Testis (tissue), 3 donors: Measurements from ENCODE around the gene STAG1. TPM values are rescaled to one million over a fixed set of nuclear protein-coding genes. Genes with fewer than 3 reads are reported as not detected.
"Not testable (repeated sequence)": the region's sequence is repeated elsewhere in the genome, so short reads cannot be mapped to it uniquely, and the experiment has no call there.

Source experiments
- DNase-seq: peaks from one replicate; pipeline ENCODE4 v3.0.0-alpha.2; 2019
- H3K27ac ChIP-seq, 2 donors: fragments of 200-600 bp; sonication (generic); one replicate each; pipeline ENCODE4 v1.5.1; 2019
- H3K27me3 ChIP-seq: fragments of 200-600 bp; sonication (generic); one replicate; pipeline ENCODE4 v1.5.1; 2019
- H3K36me3 ChIP-seq: fragments of 200-600 bp; sonication (generic); one replicate; pipeline ENCODE4 v1.5.1; 2017; ENCODE audit warnings: low read depth; ENCODE audit errors: missing control alignments
- H3K4me1 ChIP-seq: fragments of 200-600 bp; sonication (generic); one replicate; pipeline ENCODE4 v1.5.1; 2019
- H3K4me3 ChIP-seq, 2 donors: fragments of 200-600 bp; sonication (generic); one replicate each; pipeline ENCODE4 v1.5.1; 2017 to 2019
- H3K9me3 ChIP-seq: fragments of 200-600 bp; sonication (generic); one replicate; pipeline ENCODE4 v1.5.1; 2017
- CTCF ChIP-seq, 3 experiments: fragments of 450-650 bp in 2 of 3; fragments of 200-600 bp in 1 of 3; sonication (generic) in 1 of 3; IDR thresholded peaks; one replicate each; pipeline ENCODE4 v1.5.1; 2016 to 2019; ENCODE audit warnings: antibody characterized with exemption in 3 of 3, mild to moderate bottlenecking in 2 of 3, moderate library complexity in 1 of 3
- POLR2A ChIP-seq: fragments of 450-650 bp; IDR thresholded peaks from one replicate; pipeline ENCODE4 v1.6.1; 2017; ENCODE audit warnings: antibody characterized with exemption, mild to moderate bottlenecking, moderate library complexity
- WGBS, 2 donors: methylation state at CpG; one replicate each; pipeline ENCODE4 v1.1.5; 2018; 5-methylcytosine and 5-hydroxymethylcytosine counted together
- intact Hi-C: fragments of 100-400 bp; cut with DNase I; formaldehyde crosslinking; loops from one replicate; pipeline ENCODE4 v1.15.1; 2023; ENCODE audit warnings: low total_unique reads
- polyA plus RNA-seq: library from polyadenylated mRNA; stranded (reverse); fragments of 350-450 nt; fragmentation: Illumina TruSeq; extraction: RNeasy Lipid Tissue Mini Kit (QIAGEN cat#74804); gene quantifications from one replicate; pipeline ENCODE4 v1.2.3, GENCODE V29; 2014; ENCODE audit warnings: low read depth, low replicate concordance; ENCODE audit not compliant: insufficient read depth
- total RNA-seq, 2 donors: library from RNA; depleted of rRNA; stranded (reverse); fragments of >200 nt; gene quantifications; one replicate each; pipeline ENCODE4 v1.2.3, GENCODE V29; 2016

Gene STAG1
- total and polyA plus RNA-seq, 3 donors from 2014 or later, result 14.3 to 45.3 (median 40.2) TPM

GRCh38 chr3:136752422-136753325 lies 496 bp upstream of the STAG1 start:
- Histone ChIP-seq H3K4me3 (peak overlapping the region; percentile 90 to 94), H3K27ac (peak overlapping the region; percentile 99 to 100), H3K36me3 (no peaks in the 10 kb centered on the region), H3K27me3 (no peaks in the 10 kb centered on the region), H3K9me3 (no peaks in the 10 kb centered on the region), H3K4me1 (peaks cover 32% of the 10 kb centered on the region)
- WGBS, 2 donors, result 0 to 1% methylated on average over 25 to 43 of the region's 73 CpGs
- intact Hi-C loops, result loop anchor here (5.0 to 10.0 kb wide), 3 partner anchors 262 to 675 kb away; no protein-coding TSS in a partner anchor
- TF ChIP-seq POLR2A, result peak; percentile 77
- TF ChIP-seq CTCF (IDR thresholded peaks at IDR 0.05), result peak in 1 of 3 experiments; percentile 100
- DNase-seq, result peak; percentile 99

- H3K9me3 ChIP-seq, result no peaks in the 10 kb centered on the region
- WGBS, 2 donors, result 0 to 1% methylated on average over 9 to 57 of the region's 97 CpGs
- intact Hi-C loops, result loop anchor here (5.0 to 10.0 kb wide), 3 partner anchors 263 to 674 kb away; no protein-coding TSS in a partner anchor
Observed at GRCh38 chr3:136751316-136752171, 634 bp downstream of the STAG1 start.

GRCh38 chr3:136750897-136751315 lies 1.3 kb downstream of the STAG1 start:
- H3K4me3 ChIP-seq, result peak overlapping the region; percentile 90 to 94
- H3K4me1 ChIP-seq, result peaks cover 32% of the 10 kb centered on the region
- H3K36me3 ChIP-seq, result no peaks in the 10 kb centered on the region
- TF ChIP-seq CTCF (IDR thresholded peaks at IDR 0.05), result no peak
- no peak for TF ChIP-seq POLR2A
- no peak for DNase-seq
- 0 to 1% methylated on average over 9 of the region's 9 CpGs for WGBS, 2 donors
- intact Hi-C loops, result loop anchor here (5.0 to 10.0 kb wide), 3 partner anchors 264 to 674 kb away; no protein-coding TSS in a partner anchor
- H3K9me3 ChIP-seq, result no peaks in the 10 kb centered on the region
- no peaks in the 10 kb centered on the region for H3K27me3 ChIP-seq
- peak overlapping the region; percentile 99 to 100 for H3K27ac ChIP-seq

More at GRCh38 chr3:136751316-136752171, 634 bp downstream of the STAG1 start:
- peak overlapping the region; percentile 90 to 94 for H3K4me3 ChIP-seq
- no peaks in the 10 kb centered on the region for H3K36me3 ChIP-seq
- peaks cover 32% of the 10 kb centered on the region for H3K4me1 ChIP-seq
- no peaks in the 10 kb centered on the region for H3K27me3 ChIP-seq
- H3K27ac ChIP-seq, result peak overlapping the region; percentile 99 to 100
- DNase-seq, result peak; percentile 83
- no peak for TF ChIP-seq CTCF (IDR thresholded peaks at IDR 0.05)
- TF ChIP-seq POLR2A, result no peak

- peak overlapping the region; percentile 99 to 100 for H3K27ac ChIP-seq
- 2 to 3% methylated on average over 8 of the region's 8 CpGs for whole genome bisulfite sequencing, 2 donors
- no peaks in the 10 kb centered on the region for H3K36me3 ChIP-seq
- intact Hi-C loops, result loop anchor here (5.0 to 10.0 kb wide), 3 partner anchors 264 to 673 kb away; no protein-coding TSS in a partner anchor
- H3K27me3 ChIP-seq, result no peaks in the 10 kb centered on the region
- H3K4me3 ChIP-seq, result peak overlapping the region; percentile 90 to 94
- no peak for TF ChIP-seq POLR2A
- no peak for TF ChIP-seq CTCF (IDR thresholded peaks at IDR 0.05)
- peak; percentile 29 for DNase-seq
- H3K9me3 ChIP-seq, result no peaks in the 10 kb centered on the region
- H3K4me1 ChIP-seq, result peaks cover 32% of the 10 kb centered on the region
Observed at GRCh38 chr3:136750209-136750896, 1.8 kb downstream of the STAG1 start.

GRCh38 chr3:136749602-136750001 lies 2.6 kb downstream of the STAG1 start:
- Histone ChIP-seq H3K27ac (peak overlapping the region; percentile 99 to 100), H3K4me1 (peaks cover 32% of the 10 kb centered on the region)
- intact Hi-C loops, result loop anchor here (5.0 to 10.0 kb wide), 3 partner anchors 265 to 672 kb away; no protein-coding TSS in a partner anchor
- not testable (repeated sequence) for DNase-seq, H3K27me3 ChIP-seq, H3K36me3 ChIP-seq, H3K9me3 ChIP-seq, H3K4me3 ChIP-seq
- WGBS, 2 donors, result 68 to 71% methylated on average over 6 of the region's 6 CpGs
